ENCODE data around the gene HSD3B7. TPM values are rescaled to one million over a fixed set of nuclear protein-coding genes. Genes with fewer than 3 reads are reported as not detected.
"Not testable (repeated sequence)": the region's sequence is repeated elsewhere in the genome, so short reads cannot be mapped to it uniquely, and the experiment has no call there.

The HSD3B7 gene
- total and polyA plus RNA-seq, 8 donors, result 2.9 to 52.7 (median 10.3) TPM

DNA sequence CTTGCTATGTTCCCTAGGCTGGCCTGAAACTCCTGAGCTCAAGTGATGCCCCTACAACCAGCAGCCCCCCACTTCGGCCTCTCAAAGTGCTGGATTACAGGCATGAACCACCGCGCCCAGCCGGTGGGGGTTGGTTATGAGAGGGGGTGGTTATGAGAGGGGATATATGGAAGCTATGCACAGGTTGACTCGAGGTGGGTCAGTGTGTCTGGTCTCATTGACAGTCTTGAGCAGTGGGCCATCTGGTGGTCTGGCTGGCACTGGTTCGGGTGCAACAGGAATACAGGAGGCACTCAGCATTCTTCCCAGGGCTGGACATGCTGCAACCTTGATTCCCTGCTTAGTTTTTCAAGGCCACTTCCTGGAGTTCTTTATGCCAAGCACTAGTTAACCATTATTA, 31.0 kb downstream of the HSD3B7 start:
- peak in 1 of 2 donors; percentile 33 for DNase-seq
- Histone ChIP-seq H3K4me3 (no peak overlapping the region), H3K36me3 (no peaks in the 10 kb centered on the region), H3K27me3 (peaks cover under 1 to 51% (median 15%) of the 10 kb centered on the region in 3 donors), H3K27ac (no peak overlapping the region), H3K9me3 (no peaks in the 10 kb centered on the region), H3K4me1 (peaks cover 0 to 1% (median under 1%) of the 10 kb centered on the region in 4 donors)
- intact Hi-C loops (cut with DNase I; ENCODE audit: low total_unique reads), result no loop called here
- WGBS, 5 donors, result 63 to 71% (median 67%) methylated on average over 6 of the region's 6 CpGs
- TF ChIP-seq POLR2AphosphoS5 (IDR thresholded peaks at IDR 0.05) (no peak), POLR2A (IDR thresholded peaks at IDR 0.05) (no peak), CTCF (IDR thresholded peaks at IDR 0.05) (no peak), EP300 (IDR thresholded peaks at IDR 0.05) (no peak)

GRCh38 chr16:31017756-31018155, 32.7 kb downstream of the HSD3B7 start:
- DNase-seq; H3K27ac ChIP-seq; H3K4me3 ChIP-seq; intact Hi-C loops (cut with DNase I; ENCODE audit: low total_unique reads); H3K36me3 ChIP-seq; H3K4me1 ChIP-seq; H3K9me3 ChIP-seq: not testable (repeated sequence)
- peaks cover 0 to 34% (median 0%) of the 10 kb centered on the region in 3 donors for H3K27me3 ChIP-seq
- 87 to 96% (median 93%) methylated on average over 10 of the region's 10 CpGs for WGBS, 5 donors

GRCh38 chr16:31020536-31020935, 35.5 kb downstream of the HSD3B7 start:
- H3K4me3 ChIP-seq, result no peak overlapping the region
- H3K4me1 ChIP-seq, result peaks cover 0 to 14% (median 4%) of the 10 kb centered on the region in 4 donors
- DNase-seq, result no peak
- 89 to 96% (median 93%) methylated on average over 3 of the region's 3 CpGs for WGBS, 5 donors
- no peak overlapping the region for H3K27ac ChIP-seq
- no peaks in the 10 kb centered on the region for H3K36me3 ChIP-seq
- no peaks in the 10 kb centered on the region for H3K9me3 ChIP-seq
- intact Hi-C loops (cut with DNase I; ENCODE audit: low total_unique reads), result no loop called here
- no peak for TF ChIP-seq EP300 (IDR thresholded peaks at IDR 0.05)
- no peak for TF ChIP-seq CTCF (IDR thresholded peaks at IDR 0.05)
- no peak for TF ChIP-seq POLR2A (IDR thresholded peaks at IDR 0.05)
- TF ChIP-seq POLR2AphosphoS5 (IDR thresholded peaks at IDR 0.05), result no peak
- H3K27me3 ChIP-seq, result peaks cover 0 to 18% (median 0%) of the 10 kb centered on the region in 3 donors

DNA sequence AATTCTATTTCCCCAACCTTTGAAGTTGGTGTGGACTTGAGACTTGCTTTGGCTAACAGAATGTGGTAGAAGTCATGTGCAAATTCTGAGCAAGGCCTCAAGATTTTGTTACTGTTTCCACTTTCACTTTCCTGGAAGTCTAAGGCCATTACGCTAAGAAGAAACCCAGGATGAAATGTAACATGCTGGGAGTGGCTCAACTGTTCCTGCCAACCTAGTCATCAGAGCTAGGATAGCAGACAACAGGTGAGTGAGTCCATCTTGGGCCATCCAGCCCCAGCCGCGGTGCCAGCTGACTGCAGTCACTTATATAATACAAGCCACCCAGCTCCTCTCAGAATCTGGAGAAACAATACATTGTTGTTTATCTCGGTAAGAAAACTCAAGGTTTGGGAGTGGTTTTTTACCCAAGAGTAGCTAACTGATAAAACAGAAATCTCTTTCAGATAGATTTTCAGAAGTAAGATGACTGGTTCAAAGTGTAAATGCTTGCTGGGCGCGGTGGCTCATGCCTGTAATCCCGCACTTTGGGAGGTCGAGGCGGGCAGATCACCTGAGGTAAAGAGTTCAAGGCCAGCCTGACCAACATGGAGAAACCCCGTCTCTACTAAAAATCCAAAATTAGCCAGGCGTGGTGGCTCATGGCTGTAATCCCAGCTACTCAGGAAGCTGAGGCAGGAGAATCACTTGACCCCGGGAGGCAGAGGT, 37.7 kb downstream of the HSD3B7 start:
- Histone ChIP-seq H3K27ac (peak overlapping the region in 1 of 5 donors; percentile 38), H3K4me3 (no peak overlapping the region), H3K9me3 (no peaks in the 10 kb centered on the region), H3K27me3 (peaks cover 0 to under 1% (median 0%) of the 10 kb centered on the region in 3 donors), H3K36me3 (no peaks in the 10 kb centered on the region), H3K4me1 (peaks cover 0 to 14% (median 4%) of the 10 kb centered on the region in 4 donors)
- TF ChIP-seq POLR2AphosphoS5 (IDR thresholded peaks at IDR 0.05), result no peak
- TF ChIP-seq POLR2A (IDR thresholded peaks at IDR 0.05), result no peak
- no peak for TF ChIP-seq CTCF (IDR thresholded peaks at IDR 0.05)
- TF ChIP-seq EP300 (IDR thresholded peaks at IDR 0.05), result no peak
- intact Hi-C loops (cut with DNase I; ENCODE audit: low total_unique reads), result no loop called here
- DNase-seq, result no peak
- WGBS, 5 donors, result 41 to 57% (median 55%) methylated on average over 12 of the region's 12 CpGs

DNA sequence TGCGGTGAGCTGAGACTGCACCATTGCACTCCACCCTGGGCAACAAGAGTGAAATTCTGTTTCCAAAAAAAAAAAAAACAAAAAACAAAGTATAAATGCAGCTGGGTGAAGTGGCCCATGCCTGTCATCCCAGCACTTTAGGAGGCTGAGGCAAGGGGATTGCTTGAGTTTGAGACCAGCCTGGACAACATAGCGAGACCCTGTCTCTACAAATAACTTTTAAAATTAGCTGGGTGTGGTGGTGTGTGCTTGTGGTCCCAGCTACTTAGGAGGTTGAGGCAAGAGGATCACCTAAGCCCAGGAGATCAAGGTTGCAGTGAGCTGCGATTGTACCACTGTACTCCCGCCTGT, 38.2 kb downstream of the HSD3B7 start:
- WGBS, 5 donors, result 86 to 97% (median 89%) methylated on average over 4 of the region's 4 CpGs
- Histone ChIP-seq H3K36me3 (no peaks in the 10 kb centered on the region), H3K4me3 (no peak overlapping the region), H3K9me3 (no peaks in the 10 kb centered on the region), H3K4me1 (peaks cover 0 to 14% (median 4%) of the 10 kb centered on the region in 4 donors), H3K27ac (peak overlapping the region in 1 of 5 donors; percentile 38), H3K27me3 (no peaks in the 10 kb centered on the region)
- intact Hi-C loops (cut with DNase I; ENCODE audit: low total_unique reads), result no loop called here
- no peak for TF ChIP-seq POLR2AphosphoS5 (IDR thresholded peaks at IDR 0.05)
- TF ChIP-seq EP300 (IDR thresholded peaks at IDR 0.05), result no peak
- no peak for TF ChIP-seq CTCF (IDR thresholded peaks at IDR 0.05)
- TF ChIP-seq POLR2A (IDR thresholded peaks at IDR 0.05), result no peak
- DNase-seq, result no peak
